Measurements from ENCODE around the gene FERMT3. TPM values are rescaled to one million over a fixed set of nuclear protein-coding genes. Genes with fewer than 3 reads are reported as not detected.
A peak's percentile ranks its signal among the peaks of the same experiment; 100 is the strongest.

The FERMT3 gene
- total and polyA plus RNA-seq, 9 donors = 2.2 to 19.7 (median 6.4) TPM

GRCh38 chr11:64266339-64266738, 59.8 kb downstream of the FERMT3 start:
- no peak overlapping the region for H3K4me3 ChIP-seq
- intact Hi-C loops (cut with DNase I) = loop anchor here in 2 of 4 donors (10.0 kb wide), 1 partner anchor 62 kb away; the partner anchor contains the start of gene FERMT3 (in 2 of the 2)
- peak in 3 of 5 donors; percentile 35 to 64 (median 53) for DNase-seq
- H3K27ac ChIP-seq = no peak overlapping the region
- no peaks in the 10 kb centered on the region for H3K27me3 ChIP-seq
- H3K9me3 ChIP-seq = no peaks in the 10 kb centered on the region
- 86 to 91% (median 90%) methylated on average over 15 of the region's 15 CpGs for WGBS, 3 donors
- TF ChIP-seq EP300 (IDR thresholded peaks at IDR 0.05) (no peak), POLR2A (IDR thresholded peaks at IDR 0.05) (no peak)
- TF ChIP-seq, protein P1, sequence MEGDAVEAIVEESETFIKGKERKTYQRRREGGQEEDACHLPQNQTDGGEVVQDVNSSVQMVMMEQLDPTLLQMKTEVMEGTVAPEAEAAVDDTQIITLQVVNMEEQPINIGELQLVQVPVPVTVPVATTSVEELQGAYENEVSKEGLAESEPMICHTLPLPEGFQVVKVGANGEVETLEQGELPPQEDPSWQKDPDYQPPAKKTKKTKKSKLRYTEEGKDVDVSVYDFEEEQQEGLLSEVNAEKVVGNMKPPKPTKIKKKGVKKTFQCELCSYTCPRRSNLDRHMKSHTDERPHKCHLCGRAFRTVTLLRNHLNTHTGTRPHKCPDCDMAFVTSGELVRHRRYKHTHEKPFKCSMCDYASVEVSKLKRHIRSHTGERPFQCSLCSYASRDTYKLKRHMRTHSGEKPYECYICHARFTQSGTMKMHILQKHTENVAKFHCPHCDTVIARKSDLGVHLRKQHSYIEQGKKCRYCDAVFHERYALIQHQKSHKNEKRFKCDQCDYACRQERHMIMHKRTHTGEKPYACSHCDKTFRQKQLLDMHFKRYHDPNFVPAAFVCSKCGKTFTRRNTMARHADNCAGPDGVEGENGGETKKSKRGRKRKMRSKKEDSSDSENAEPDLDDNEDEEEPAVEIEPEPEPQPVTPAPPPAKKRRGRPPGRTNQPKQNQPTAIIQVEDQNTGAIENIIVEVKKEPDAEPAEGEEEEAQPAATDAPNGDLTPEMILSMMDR (IDR thresholded peaks at IDR 0.05) = no peak
- no peaks in the 10 kb centered on the region for H3K36me3 ChIP-seq
- H3K4me1 ChIP-seq (ENCODE audit: insufficient read depth) = peaks cover 9% of the 10 kb centered on the region

- H3K4me1 ChIP-seq (ENCODE audit: insufficient read depth) = peaks cover 9% of the 10 kb centered on the region
- peak in 3 of 5 donors; percentile 55 to 66 (median 66) for DNase-seq
- H3K9me3 ChIP-seq = no peaks in the 10 kb centered on the region
- no peak overlapping the region for H3K4me3 ChIP-seq
- intact Hi-C loops (cut with DNase I) = loop anchor here in 2 of 4 donors (10.0 kb wide), 1 partner anchor 63 kb away; the partner anchor contains the start of gene FERMT3 (in 2 of the 2)
- H3K27me3 ChIP-seq = no peaks in the 10 kb centered on the region
- no peaks in the 10 kb centered on the region for H3K36me3 ChIP-seq
- H3K27ac ChIP-seq = peak overlapping the region in 1 of 2 donors; percentile 90
- 70 to 71% (median 70%) methylated on average over 27 of the region's 27 CpGs for WGBS, 3 donors
- TF ChIP-seq EP300 (IDR thresholded peaks at IDR 0.05) = no peak
- TF ChIP-seq POLR2A (IDR thresholded peaks at IDR 0.05) = no peak
- TF ChIP-seq, protein P1 (IDR thresholded peaks at IDR 0.05) = no peak
Measured at GRCh38 chr11:64267207-64267945, 60.9 kb downstream of the FERMT3 start.

GRCh38 chr11:64268025-64268892, 61.7 kb downstream of the FERMT3 start:
- intact Hi-C loops (cut with DNase I) = loop anchor here in 2 of 4 donors (10.0 kb wide), 1 partner anchor 63 kb away; the partner anchor contains the start of gene FERMT3 (in 2 of the 2)
- Histone ChIP-seq H3K27ac (peak overlapping the region; percentile 13 to 90), H3K27me3 (no peaks in the 10 kb centered on the region), H3K9me3 (no peaks in the 10 kb centered on the region), H3K4me3 (peak overlapping the region; percentile 75), H3K36me3 (no peaks in the 10 kb centered on the region), H3K4me1 (ENCODE audit: insufficient read depth) (peaks cover 9% of the 10 kb centered on the region)
- peak; percentile 82 to 93 (median 90) for DNase-seq
- TF ChIP-seq EP300 (IDR thresholded peaks at IDR 0.05) (no peak), POLR2A (IDR thresholded peaks at IDR 0.05) (no peak)
- TF ChIP-seq, protein P1 (IDR thresholded peaks at IDR 0.05) = peak in 1 of 3 donors; percentile 18
- WGBS, 3 donors = 17 to 29% (median 19%) methylated on average over 21 to 23 of the region's 23 CpGs

GRCh38 chr11:64268893-64269539, 62.5 kb downstream of the FERMT3 start:
- TF ChIP-seq, protein P1 (IDR thresholded peaks at IDR 0.05) = no peak
- TF ChIP-seq POLR2A (IDR thresholded peaks at IDR 0.05) (no peak), EP300 (IDR thresholded peaks at IDR 0.05) (no peak)
- H3K4me3 ChIP-seq = peak overlapping the region; percentile 75
- no peaks in the 10 kb centered on the region for H3K9me3 ChIP-seq
- DNase-seq = peak in 4 of 5 donors; percentile 68 to 83 (median 75)
- H3K27me3 ChIP-seq = no peaks in the 10 kb centered on the region
- 0% methylated on average over 28 to 34 of the region's 34 CpGs for WGBS, 3 donors
- no peaks in the 10 kb centered on the region for H3K36me3 ChIP-seq
- peak overlapping the region; percentile 69 to 90 for H3K27ac ChIP-seq
- H3K4me1 ChIP-seq (ENCODE audit: insufficient read depth) = peaks cover 9% of the 10 kb centered on the region
- intact Hi-C loops (cut with DNase I) = loop anchor here in 2 of 4 donors (10.0 kb wide), 1 partner anchor 64 kb away; the partner anchor contains the start of gene FERMT3 (in 2 of the 2)
